Activated T-cell treated with anti-CD3 and anti-CD28 coated beads, Interleukin-2, amount 50 U/mL, for 72 hours (primary cell): Measurements from ENCODE around the gene SUCNR1. TPM values are rescaled to one million over a fixed set of nuclear protein-coding genes. Genes with fewer than 3 reads are reported as not detected.
"Not testable (repeated sequence)": the region's sequence is repeated elsewhere in the genome, so short reads cannot be mapped to it uniquely, and the experiment has no call there.

Source experiments
- ATAC-seq, 2 donors: fragments of 150-1000 bp; cut with Tn5 transposase; replicated peaks in 1 of 2; 2 replicates each; pipeline ENCODE4 v1.10.0; 2021; ENCODE audit warnings: moderate library complexity in 2 of 2, mild to moderate bottlenecking in 1 of 2
- DNase-seq, 2 donors: peaks; one replicate each; pipeline ENCODE4 v3.0.0; 2021 to 2022; ENCODE audit warnings: mixed read lengths in 1 of 2
- H3K27ac Mint-ChIP-seq: one replicate; pipeline ENCODE4 v1.8.0; 2022; ENCODE audit warnings: mild to moderate bottlenecking, moderate library complexity, mixed read lengths
- H3K27me3 Mint-ChIP-seq: one replicate; pipeline ENCODE4 v1.8.0; 2022; ENCODE audit warnings: low read depth, mixed read lengths
- H3K36me3 Mint-ChIP-seq, 2 donors: one replicate each; pipeline ENCODE4 v1.8.0; 2022; ENCODE audit warnings: mixed read lengths in 2 of 2, mild to moderate bottlenecking in 1 of 2; ENCODE audit not compliant: insufficient read depth in 2 of 2
- H3K4me1 Mint-ChIP-seq: one replicate; pipeline ENCODE4 v1.8.0; 2022; ENCODE audit warnings: low read depth, mixed read lengths
- H3K4me3 Mint-ChIP-seq, 2 donors: one replicate each; pipeline ENCODE4 v1.8.0; 2022; ENCODE audit warnings: mild to moderate bottlenecking in 2 of 2, mixed read lengths in 2 of 2, moderate library complexity in 2 of 2
- H3K9me3 Mint-ChIP-seq, 2 donors: one replicate each; pipeline ENCODE4 v1.8.0; 2022; ENCODE audit warnings: mixed read lengths in 2 of 2
- total RNA-seq, 2 donors: library from RNA; stranded (reverse); gene quantifications; one replicate each; pipeline ENCODE4 v1.2.3, GENCODE V29; 2022

SUCNR1 gene
- total RNA-seq, 2 donors from 2014 or later = 0.05 TPM; not detected in 1

DNA sequence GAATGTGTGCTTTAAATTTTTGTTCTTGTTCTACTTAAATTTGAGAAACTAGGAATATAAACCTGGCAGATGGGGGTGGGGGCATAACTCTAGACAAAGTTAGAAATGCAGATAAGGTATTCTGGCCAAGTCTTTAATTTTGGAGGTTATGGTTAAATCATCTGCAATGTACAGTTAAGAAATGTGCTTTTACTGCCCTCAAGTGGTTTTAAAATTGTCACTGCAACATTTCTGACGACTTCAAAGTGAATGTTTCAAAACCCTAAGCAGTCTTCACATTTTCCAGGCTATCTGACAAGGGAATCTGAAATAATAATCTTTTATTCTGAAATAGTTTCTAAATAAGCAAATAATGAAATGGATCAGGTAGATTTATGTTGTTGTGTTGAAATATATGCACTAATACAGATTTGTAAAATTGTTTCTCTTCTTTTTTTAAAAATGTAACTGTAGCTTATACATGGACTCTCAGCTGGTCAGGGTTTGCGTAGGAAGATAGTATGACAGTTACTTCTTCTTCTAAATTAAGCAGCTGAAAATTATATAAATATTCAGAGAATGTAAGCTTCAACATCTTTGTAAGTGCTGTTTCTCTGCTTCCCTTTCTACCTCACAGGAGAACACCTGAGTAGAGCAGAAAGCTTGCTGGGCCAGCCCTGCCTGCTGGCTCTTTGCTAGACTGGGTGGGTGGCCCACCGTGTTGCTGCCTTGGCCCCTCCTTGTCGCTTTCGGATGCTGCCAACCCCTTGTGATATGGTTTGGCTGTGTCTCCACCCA, 45.0 kb downstream of the SUCNR1 start:
- ATAC-seq (peak; percentile 49 to 53), DNase-seq (peak; percentile 3 to 4)
- H3K27me3 Mint-ChIP-seq = no peaks in the 10 kb centered on the region
- H3K9me3 Mint-ChIP-seq = no peaks in the 10 kb centered on the region
- no peak overlapping the region for H3K27ac Mint-ChIP-seq
- H3K4me3 Mint-ChIP-seq = no peak overlapping the region
- H3K36me3 Mint-ChIP-seq = no peaks in the 10 kb centered on the region
- H3K4me1 Mint-ChIP-seq = peaks cover 6% of the 10 kb centered on the region

- H3K4me1 Mint-ChIP-seq = peaks cover 6% of the 10 kb centered on the region
These were observed 45.5 kb downstream of the SUCNR1 start for GRCh38 chr3:151919030-151919328.

GRCh38 chr3:151919446-151919845, 46.0 kb downstream of the SUCNR1 start:
- no peaks in the 10 kb centered on the region for H3K36me3 Mint-ChIP-seq
- H3K27me3 Mint-ChIP-seq = no peaks in the 10 kb centered on the region
- no peak for DNase-seq
- no peaks in the 10 kb centered on the region for H3K9me3 Mint-ChIP-seq
- no peak for ATAC-seq
- no peak overlapping the region for H3K27ac Mint-ChIP-seq
- H3K4me1 Mint-ChIP-seq = peaks cover 10% of the 10 kb centered on the region
- H3K4me3 Mint-ChIP-seq = no peak overlapping the region

More at GRCh38 chr3:151919030-151919328, 45.5 kb downstream of the SUCNR1 start:
- ATAC-seq (peak; percentile 15 to 54), DNase-seq (no peak)
- Mint-ChIP-seq H3K36me3 (no peaks in the 10 kb centered on the region), H3K27ac (no peak overlapping the region), H3K9me3 (no peaks in the 10 kb centered on the region), H3K4me3 (no peak overlapping the region), H3K27me3 (no peaks in the 10 kb centered on the region)

DNA sequence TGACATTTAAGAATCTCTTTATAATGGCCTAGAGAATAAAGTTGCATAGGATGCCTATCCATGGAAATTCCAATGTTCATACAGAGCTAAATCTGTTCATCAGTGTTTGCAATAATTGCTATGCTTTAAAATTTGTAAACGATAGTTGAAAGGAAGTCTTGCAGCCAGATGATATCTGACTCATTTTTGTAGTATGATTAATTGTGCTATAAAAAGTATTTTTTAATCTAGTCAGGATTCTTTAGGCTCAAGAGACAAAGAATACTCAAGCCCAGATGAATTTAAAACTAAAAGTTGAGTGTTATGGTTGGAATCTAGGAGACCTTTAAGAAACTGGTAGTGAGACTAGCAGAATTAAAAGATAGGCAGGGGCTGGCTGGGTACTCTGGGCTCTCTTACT, 50.5 kb downstream of the SUCNR1 start:
- no peaks in the 10 kb centered on the region for H3K36me3 Mint-ChIP-seq
- no peak overlapping the region for H3K27ac Mint-ChIP-seq
- H3K4me1 Mint-ChIP-seq = peaks cover 12% of the 10 kb centered on the region
- DNase-seq = no peak
- H3K9me3 Mint-ChIP-seq = no peaks in the 10 kb centered on the region
- no peak for ATAC-seq
- H3K27me3 Mint-ChIP-seq = no peaks in the 10 kb centered on the region
- H3K4me3 Mint-ChIP-seq = no peak overlapping the region

GRCh38 chr3:151924753-151925152, 51.3 kb downstream of the SUCNR1 start:
- Mint-ChIP-seq H3K9me3 (no peaks in the 10 kb centered on the region), H3K4me1 (peaks cover 7% of the 10 kb centered on the region), H3K27ac (no peak overlapping the region), H3K27me3 (no peaks in the 10 kb centered on the region), H3K4me3 (no peak overlapping the region), H3K36me3 (no peaks in the 10 kb centered on the region)
- DNase-seq = no peak
- no peak for ATAC-seq

DNA sequence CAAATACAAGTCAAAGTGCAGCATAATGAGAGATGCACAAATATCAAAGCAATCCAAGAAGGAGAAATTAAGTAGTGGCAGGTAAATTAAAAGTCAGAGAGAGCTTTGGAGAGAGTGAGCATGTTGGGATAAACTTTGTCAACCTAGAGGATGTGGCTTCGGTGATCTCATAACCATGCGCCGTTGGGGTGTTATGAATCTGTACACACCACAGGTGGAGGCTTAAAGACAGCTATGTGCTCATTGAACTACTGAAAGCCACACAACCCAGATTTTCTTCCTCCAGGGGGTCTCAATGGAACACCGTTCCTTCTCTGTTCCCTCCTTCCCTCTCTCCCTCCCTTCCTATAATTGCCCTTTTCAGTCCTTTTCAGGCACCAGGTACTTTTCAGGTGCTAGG, 52.0 kb downstream of the SUCNR1 start:
- H3K9me3 Mint-ChIP-seq = no peaks in the 10 kb centered on the region
- H3K4me1 Mint-ChIP-seq = peaks cover 7% of the 10 kb centered on the region
- H3K27me3 Mint-ChIP-seq = no peaks in the 10 kb centered on the region
- H3K27ac Mint-ChIP-seq = no peak overlapping the region
- no peak overlapping the region for H3K4me3 Mint-ChIP-seq
- peak; percentile 36 for DNase-seq
- no peaks in the 10 kb centered on the region for H3K36me3 Mint-ChIP-seq
- peak; percentile 89 to 90 for ATAC-seq

GRCh38 chr3:151925876-151926275, 52.4 kb downstream of the SUCNR1 start:
- no peak overlapping the region for H3K27ac Mint-ChIP-seq
- H3K4me1 Mint-ChIP-seq = peaks cover 7% of the 10 kb centered on the region
- ATAC-seq (no peak), DNase-seq (no peak)
- no peaks in the 10 kb centered on the region for H3K36me3 Mint-ChIP-seq
- no peak overlapping the region for H3K4me3 Mint-ChIP-seq
- H3K27me3 Mint-ChIP-seq = no peaks in the 10 kb centered on the region
- H3K9me3 Mint-ChIP-seq = no peaks in the 10 kb centered on the region

- no peak for ATAC-seq
- H3K4me1 Mint-ChIP-seq = peaks cover 7% of the 10 kb centered on the region
- H3K27ac Mint-ChIP-seq = no peak overlapping the region
- no peaks in the 10 kb centered on the region for H3K9me3 Mint-ChIP-seq
- no peaks in the 10 kb centered on the region for H3K36me3 Mint-ChIP-seq
- no peaks in the 10 kb centered on the region for H3K27me3 Mint-ChIP-seq
- H3K4me3 Mint-ChIP-seq = no peak overlapping the region
- DNase-seq = no peak
These were observed 53.5 kb downstream of the SUCNR1 start for GRCh38 chr3:151926956-151927355.

DNA sequence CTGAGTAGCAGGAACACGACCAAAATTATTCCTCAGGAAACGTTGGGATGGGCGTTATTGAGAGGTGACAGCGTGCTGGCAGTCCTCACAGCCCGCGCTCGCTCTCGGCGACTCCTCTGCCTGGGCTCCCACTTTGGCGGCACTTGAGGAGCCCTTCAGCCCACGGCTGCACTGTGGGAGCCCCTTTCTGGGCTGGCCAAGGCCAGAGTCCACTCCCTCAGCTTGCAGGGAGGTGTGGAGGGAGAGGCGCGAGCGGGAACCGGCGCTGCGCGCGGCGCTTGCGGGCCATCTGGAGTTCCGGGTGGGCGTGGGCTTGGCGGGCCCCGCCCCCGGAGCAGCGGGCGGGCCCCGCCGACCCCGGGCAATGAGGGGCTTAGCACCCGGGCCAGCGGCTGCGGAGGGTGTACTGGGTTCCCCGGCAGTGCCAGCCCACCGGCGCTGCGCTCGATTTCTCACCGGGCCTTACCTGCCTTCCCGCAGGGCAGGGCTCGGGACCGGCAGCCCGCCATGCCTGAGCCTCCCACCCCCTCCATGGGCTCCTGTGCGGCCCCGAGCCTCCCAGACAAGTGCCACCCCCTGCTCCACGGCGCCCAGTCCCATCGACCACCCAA, 54.6 kb downstream of the SUCNR1 start:
- H3K4me3 Mint-ChIP-seq, H3K4me1 Mint-ChIP-seq, ATAC-seq, H3K27me3 Mint-ChIP-seq, H3K36me3 Mint-ChIP-seq, DNase-seq, H3K27ac Mint-ChIP-seq, H3K9me3 Mint-ChIP-seq: not testable (repeated sequence)

DNA sequence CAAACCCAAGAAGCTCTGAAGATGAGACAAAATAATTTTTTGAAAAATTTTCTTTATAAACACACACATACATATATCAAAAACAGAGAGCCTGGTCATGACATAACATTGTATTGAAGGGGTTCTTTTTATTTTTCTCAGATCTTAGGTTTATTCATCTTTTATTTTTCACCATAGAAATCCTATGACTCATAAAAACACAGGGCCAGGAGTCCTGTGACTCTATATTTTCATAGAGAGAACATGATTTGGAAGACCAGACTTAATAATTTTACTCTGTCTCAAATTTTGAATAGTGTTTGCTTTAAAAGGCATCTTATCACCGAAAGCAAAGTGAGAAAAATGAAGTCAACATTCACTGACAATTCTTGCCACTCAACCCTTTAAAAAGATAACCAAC, 57.7 kb downstream of the SUCNR1 start:
- Mint-ChIP-seq H3K4me1 (no peaks in the 10 kb centered on the region), H3K27me3 (peaks cover 7% of the 10 kb centered on the region), H3K27ac (no peak overlapping the region), H3K4me3 (no peak overlapping the region), H3K36me3 (no peaks in the 10 kb centered on the region), H3K9me3 (no peaks in the 10 kb centered on the region)
- ATAC-seq (no peak), DNase-seq (no peak)

DNA sequence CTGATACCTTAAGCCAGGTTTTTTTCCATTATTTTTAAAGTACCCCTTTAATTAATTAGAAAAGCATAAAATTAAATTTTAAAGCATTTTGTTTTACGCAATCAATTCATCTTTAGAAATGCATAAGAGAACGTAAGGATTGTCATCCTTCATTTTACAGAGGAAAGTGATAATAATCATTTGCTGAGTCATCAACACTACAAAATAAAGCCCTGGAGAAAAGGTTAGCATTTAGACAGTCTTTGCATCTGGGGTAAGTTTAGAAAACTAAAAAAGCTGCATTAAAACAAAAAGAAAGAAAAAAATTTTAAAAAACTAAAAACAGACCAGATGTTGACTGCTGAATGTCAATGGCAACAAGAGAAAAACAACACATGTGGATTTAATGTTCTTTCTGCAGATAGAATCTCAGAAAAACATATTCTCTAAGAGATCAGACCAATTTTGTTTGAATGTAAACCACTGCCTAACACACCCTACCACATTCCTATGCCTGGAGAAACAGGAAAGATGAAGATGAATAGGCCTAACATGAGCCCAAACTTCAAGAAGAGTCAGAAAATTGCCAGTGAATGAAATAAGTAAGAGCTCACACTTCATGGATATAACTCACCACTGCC, 59.9 kb downstream of the SUCNR1 start:
- H3K4me3 Mint-ChIP-seq = no peak overlapping the region
- no peak for DNase-seq
- H3K9me3 Mint-ChIP-seq = no peaks in the 10 kb centered on the region
- H3K27ac Mint-ChIP-seq = no peak overlapping the region
- no peak for ATAC-seq
- no peaks in the 10 kb centered on the region for H3K4me1 Mint-ChIP-seq
- H3K27me3 Mint-ChIP-seq = peaks cover 7% of the 10 kb centered on the region
- H3K36me3 Mint-ChIP-seq = no peaks in the 10 kb centered on the region
